Right cardiac atrium (tissue), 5 donors: ENCODE results near the gene DAD1. TPM values are rescaled to one million over a fixed set of nuclear protein-coding genes. Genes with fewer than 3 reads are reported as not detected.
A peak's percentile ranks its signal among the peaks of the same experiment; 100 is the strongest.
"Not testable (repeated sequence)": the region's sequence is repeated elsewhere in the genome, so short reads cannot be mapped to it uniquely, and the experiment has no call there.

ENCODE experiments used
- ATAC-seq, 2 donors: fragments of 200-7000 bp; cut with Tn5 transposase; one replicate each; pipeline versions ENCODE4 v1.8.0 to v1.9.1; 2020; ENCODE audit warnings: moderate library complexity in 2 of 2, mild to moderate bottlenecking in 1 of 2
- DNase-seq, 3 donors: peaks; one replicate each; pipeline ENCODE4 v3.0.0-alpha.2; 2020
- H3K27ac ChIP-seq: one replicate; pipeline ENCODE4 v1.5.1; 2013; ENCODE audit warnings: mild to moderate bottlenecking, low read length, control low read depth, moderate library complexity
- H3K27me3 ChIP-seq: one replicate; pipeline ENCODE4 v1.6.1; 2013; ENCODE audit not compliant: control insufficient read depth, insufficient read depth
- H3K4me1 ChIP-seq: one replicate; pipeline ENCODE4 v1.6.1; 2013; ENCODE audit warnings: low read length; ENCODE audit not compliant: control insufficient read depth, insufficient read depth
- H3K4me3 ChIP-seq: one replicate; pipeline ENCODE4 v1.5.1; 2013; ENCODE audit warnings: low read length, control low read depth
- H3K9me3 ChIP-seq: one replicate; pipeline ENCODE4 v1.6.1; 2013; ENCODE audit warnings: low read length; ENCODE audit not compliant: control insufficient read depth
- WGBS: extraction: QIAGEN DNeasy Blood & Tissue Kit; methylation state at CpG from one replicate; pipeline ENCODE4 v1.1.7; 2013; 5-methylcytosine and 5-hydroxymethylcytosine counted together
- intact Hi-C, 4 donors: fragments of 100-400 bp; cut with DNase I; formaldehyde crosslinking; loops; one replicate each; pipeline versions ENCODE4 v1.11.0 to v1.14.0; 2022 to 2023
- polyA plus RNA-seq: library from polyadenylated mRNA; stranded (reverse); fragments of 200-250 nt; gene quantifications from one replicate; pipeline ENCODE4 v1.2.3, GENCODE V29; 2013
- total RNA-seq, 4 donors: library from RNA; stranded (reverse); fragmentation: NEBNext Ultra II Directional; extraction: Animal tissue kit (Norgen Biotek cat#: 25700); gene quantifications; one replicate each; pipeline ENCODE4 v1.2.1, GENCODE V29; 2021
- donor health status: healthy with polysubstance abuse.
- donor health status: DM: no; HTN: yes; CAD: no.
- donor health status: DM: no; HTN: no; CAD: no.
- donor health status: DM: no; HTN: yes; CAD: no; lungs with severe emphysema.
- donor health status: DM: yes; HTN: yes; CAD: no.

The DAD1 gene
- total and polyA plus RNA-seq, 5 donors: 122 to 220 (median 162) TPM

GRCh38 chr14:22598896-22599244 is 9.8 kb upstream of the DAD1 start:
- intact Hi-C loops: no loop called here
- no peaks in the 10 kb centered on the region for H3K27me3 ChIP-seq
- H3K9me3 ChIP-seq: no peaks in the 10 kb centered on the region
- 7% methylated on average over 5 of the region's 5 CpGs for WGBS
- H3K4me1 ChIP-seq: peaks cover 6% of the 10 kb centered on the region
- no peak for DNase-seq
- peak overlapping the region; percentile 88 for H3K4me3 ChIP-seq
- peak overlapping the region; percentile 52 for H3K27ac ChIP-seq
- ATAC-seq: peak; percentile 58 to 75

GRCh38 chr14:22598099-22598895 is 9.3 kb upstream of the DAD1 start, which contains the start of gene ABHD4:
Gene ABHD4, plus strand, starts transcription at chr14:22598300. Its CDS starts 7 bp downstream, at chr14:22598307.
- peak within 1 kb of the TSS; percentile 52 for H3K27ac ChIP-seq
- H3K4me3 ChIP-seq: peak within 1 kb of the TSS; percentile 88
- intact Hi-C loops: no loop called here
- H3K4me1 ChIP-seq: peaks cover 6% of the 10 kb centered on the region
- DNase-seq: peak; percentile 84 to 96 (median 94)
- WGBS: under 1% methylated on average over 49 of the region's 49 CpGs
- H3K9me3 ChIP-seq: no peaks in the 10 kb centered on the region
- ATAC-seq: peak; percentile 98
- H3K27me3 ChIP-seq: no peaks in the 10 kb centered on the region

GRCh38 chr14:22597771-22598098 is 8.7 kb upstream of the DAD1 start:
- H3K27ac ChIP-seq: peak overlapping the region; percentile 52
- peak; percentile 10 to 27 for ATAC-seq
- intact Hi-C loops: no loop called here

GRCh38 chr14:22597265-22597664 is 8.2 kb upstream of the DAD1 start:
- Histone ChIP-seq H3K4me1 (peaks cover 6% of the 10 kb centered on the region), H3K4me3 (no peak overlapping the region), H3K9me3 (no peaks in the 10 kb centered on the region), H3K27ac (no peak overlapping the region), H3K27me3 (no peaks in the 10 kb centered on the region)
- ATAC-seq (no peak), DNase-seq (no peak)
- WGBS: 84% methylated on average over 6 of the region's 6 CpGs
- intact Hi-C loops: no loop called here

More at GRCh38 chr14:22597771-22598098, 8.7 kb upstream of the DAD1 start:
- WGBS: 10% methylated on average over 9 of the region's 9 CpGs
- Histone ChIP-seq H3K4me1 (peaks cover 6% of the 10 kb centered on the region), H3K27me3 (no peaks in the 10 kb centered on the region), H3K4me3 (peak overlapping the region; percentile 88), H3K9me3 (no peaks in the 10 kb centered on the region)
- no peak for DNase-seq

GRCh38 chr14:22596354-22596879 is 7.4 kb upstream of the DAD1 start:
- DNase-seq: no peak
- H3K4me1 ChIP-seq: peaks cover 6% of the 10 kb centered on the region
- WGBS: 85% methylated on average over 3 of the region's 3 CpGs
- intact Hi-C loops: no loop called here
- H3K4me3 ChIP-seq: no peak overlapping the region
- H3K27ac ChIP-seq: no peak overlapping the region
- H3K27me3 ChIP-seq: no peaks in the 10 kb centered on the region
- H3K9me3 ChIP-seq: no peaks in the 10 kb centered on the region
- ATAC-seq: no peak

- Histone ChIP-seq H3K9me3 (no peaks in the 10 kb centered on the region), H3K4me3 (no peak overlapping the region), H3K27ac (no peak overlapping the region), H3K27me3 (no peaks in the 10 kb centered on the region), H3K4me1 (peaks cover 3% of the 10 kb centered on the region)
- intact Hi-C loops: no loop called here
- WGBS: 48% methylated on average over 4 of the region's 4 CpGs
- ATAC-seq (no peak), DNase-seq (no peak)
Measured at GRCh38 chr14:22594156-22594716, 5.2 kb upstream of the DAD1 start.

- Histone ChIP-seq H3K27me3 (no peaks in the 10 kb centered on the region), H3K27ac (no peak overlapping the region), H3K4me3 (no peak overlapping the region), H3K9me3 (no peaks in the 10 kb centered on the region), H3K4me1 (peaks cover 3% of the 10 kb centered on the region)
- ATAC-seq (no peak), DNase-seq (no peak)
- WGBS: 83% methylated on average over 2 of the region's 2 CpGs
- intact Hi-C loops: no loop called here
Measured at GRCh38 chr14:22593601-22594000, 4.6 kb upstream of the DAD1 start.

- no peaks in the 10 kb centered on the region for H3K9me3 ChIP-seq
- ATAC-seq: no peak
- DNase-seq: no peak
- 47% methylated on average over 3 of the region's 3 CpGs for WGBS
- H3K4me3 ChIP-seq: no peak overlapping the region
- peaks cover 3% of the 10 kb centered on the region for H3K4me1 ChIP-seq
- no peak overlapping the region for H3K27ac ChIP-seq
- no peaks in the 10 kb centered on the region for H3K27me3 ChIP-seq
- intact Hi-C loops: no loop called here
Measured at GRCh38 chr14:22593189-22593588, 4.2 kb upstream of the DAD1 start.

- intact Hi-C loops: no loop called here
- Histone ChIP-seq H3K4me3 (peak overlapping the region; percentile 91), H3K4me1 (no peaks in the 10 kb centered on the region), H3K27ac (peak overlapping the region; percentile 96), H3K9me3 (no peaks in the 10 kb centered on the region), H3K27me3 (no peaks in the 10 kb centered on the region)
- no peak for ATAC-seq
- no peak for DNase-seq
- 3% methylated on average over 17 of the region's 17 CpGs for whole genome bisulfite sequencing
Measured at GRCh38 chr14:22588526-22589095, 413 bp downstream of the DAD1 start.

- H3K27ac ChIP-seq, H3K4me1 ChIP-seq, H3K27me3 ChIP-seq, H3K9me3 ChIP-seq, DNase-seq, intact Hi-C loops, ATAC-seq: not testable (repeated sequence)
- peak overlapping the region; percentile 91 for H3K4me3 ChIP-seq
- 83% methylated on average over 10 of the region's 10 CpGs for WGBS
Measured at GRCh38 chr14:22587677-22588422, 1.2 kb downstream of the DAD1 start.

- no peak overlapping the region for H3K27ac ChIP-seq
- 91% methylated on average over 5 of the region's 5 CpGs for WGBS
- H3K4me3 ChIP-seq: no peak overlapping the region
- no peaks in the 10 kb centered on the region for H3K9me3 ChIP-seq
- no peak for DNase-seq
- H3K27me3 ChIP-seq: no peaks in the 10 kb centered on the region
- no peak for ATAC-seq
- no peaks in the 10 kb centered on the region for H3K4me1 ChIP-seq
- intact Hi-C loops: no loop called here
Measured at GRCh38 chr14:22587247-22587646, 1.8 kb downstream of the DAD1 start.
